NCI-H748 (cell line): ENCODE measurements around the gene ZPR1.
"Not testable (repeated sequence)": the region's sequence is repeated elsewhere in the genome, so short reads cannot be mapped to it uniquely, and the experiment has no call there.

ENCODE experiments used
- DNase-seq: peaks from one replicate; lab custom pipeline; 2025; ENCODE audit not compliant: unreplicated experiment; lab: John Stamatoyannopoulos, UW

Gene ZPR1

DNA sequence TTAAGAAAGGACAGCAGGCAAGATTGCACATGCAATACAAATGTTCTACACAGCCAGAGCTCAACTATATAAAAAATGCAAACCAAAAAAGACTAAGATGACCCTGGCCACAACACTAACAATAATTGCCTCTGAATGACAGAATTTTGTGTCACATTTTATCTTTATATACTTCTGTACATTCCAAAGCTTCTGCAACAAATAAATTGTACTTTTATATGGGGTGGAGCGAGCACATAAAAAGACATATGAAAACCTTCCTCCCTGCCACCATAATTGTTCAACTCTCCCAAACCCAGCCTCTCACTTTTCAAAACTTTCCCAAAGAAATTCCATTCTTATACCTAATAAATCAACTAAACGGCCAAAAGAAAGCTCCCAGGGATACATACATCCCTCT lies 25.7 kb downstream of the ZPR1 start:
- no peak for DNase-seq

DNA sequence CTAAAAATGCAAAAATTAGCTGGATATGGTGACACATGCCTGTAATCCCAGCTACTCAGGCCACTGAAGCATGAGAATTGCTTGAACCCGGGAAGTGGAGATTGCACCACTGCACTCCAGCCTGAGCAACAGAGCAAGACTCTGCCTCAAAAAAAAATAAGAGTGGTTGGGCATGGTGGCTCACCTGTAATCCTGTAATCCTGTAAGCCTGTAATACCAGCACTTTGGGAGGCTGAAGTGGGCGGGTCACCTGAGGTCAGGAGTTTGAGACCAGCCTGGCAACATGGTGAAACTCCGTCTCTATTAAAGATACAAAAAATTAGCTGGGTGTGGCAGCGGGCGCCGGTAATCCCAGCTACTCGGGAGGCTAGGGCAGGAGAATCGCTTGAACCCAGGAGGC lies 31.8 kb downstream of the ZPR1 start:
- DNase-seq = not testable (repeated sequence)

GRCh38 chr11:116750070-116750718 lies 37.6 kb downstream of the ZPR1 start:
- DNase-seq = no peak

GRCh38 chr11:116742104-116742503 lies 45.7 kb downstream of the ZPR1 start:
- DNase-seq = no peak

DNA sequence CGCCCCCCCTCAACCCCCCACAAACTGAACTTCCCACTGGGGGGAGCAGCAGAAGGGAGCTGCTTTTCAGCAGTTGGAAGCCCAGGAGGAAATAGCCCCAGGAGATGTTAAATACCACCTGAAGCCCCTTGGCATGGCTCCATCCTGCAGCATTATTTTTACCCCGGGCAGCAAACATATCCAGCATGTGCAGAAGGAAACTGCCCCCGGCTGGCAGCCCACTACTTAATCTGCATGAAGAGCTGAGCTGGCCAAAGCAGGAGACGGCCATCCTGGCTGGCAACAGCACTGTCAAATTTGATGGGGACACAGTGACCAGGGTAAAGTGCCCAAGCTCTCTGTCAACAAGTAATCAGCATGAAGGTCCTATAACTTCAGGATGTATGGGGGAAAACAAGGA lies 47.1 kb downstream of the ZPR1 start:
- DNase-seq = no peak

- DNase-seq = no peak
Measured at GRCh38 chr11:116738975-116739374, 48.8 kb downstream of the ZPR1 start.

DNA sequence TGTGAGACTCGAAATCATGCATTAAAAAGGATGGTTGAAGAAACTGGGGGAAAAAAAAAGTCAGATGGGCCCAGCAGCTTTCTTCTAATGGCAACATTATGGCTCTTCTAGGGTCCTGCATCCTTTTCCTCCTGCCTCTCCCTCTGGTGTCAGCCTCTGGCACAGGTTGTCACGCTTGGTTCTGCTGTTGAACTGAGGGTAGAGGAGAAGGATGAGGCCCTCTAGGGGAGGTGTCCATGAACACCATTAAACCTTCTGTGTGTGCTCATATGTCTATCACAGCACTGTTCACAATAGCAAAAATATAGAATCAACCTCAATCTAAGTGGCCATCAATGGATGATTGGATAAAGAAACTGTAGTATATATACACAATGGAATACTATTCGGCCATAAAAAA lies 51.1 kb downstream of the ZPR1 start:
- DNase-seq = no peak

DNA sequence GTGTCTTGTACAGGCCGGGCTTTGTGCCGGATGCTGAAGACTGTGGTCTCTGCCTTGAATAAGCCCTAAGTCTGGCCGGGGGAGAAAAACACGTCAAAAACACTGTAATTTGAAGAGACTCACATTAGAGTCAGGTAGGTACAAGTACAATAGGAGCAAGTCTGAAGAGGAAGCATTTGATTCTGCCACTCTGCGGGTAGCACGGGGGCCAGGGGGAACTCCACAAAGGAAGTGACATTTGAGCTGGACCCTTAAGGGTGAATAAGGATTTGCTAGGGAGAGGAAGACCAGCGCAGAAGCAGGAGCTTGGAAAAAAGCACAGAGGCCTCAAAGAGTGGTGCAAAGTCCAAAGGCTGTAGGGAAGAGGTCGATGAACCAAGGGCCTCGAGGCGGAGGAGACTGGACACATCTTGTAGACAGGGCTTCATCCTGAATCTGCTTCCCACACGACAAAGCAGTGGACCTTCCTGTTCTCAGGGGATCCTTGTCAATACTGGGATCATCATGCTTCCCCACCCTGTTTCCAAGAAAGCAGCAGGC lies 53.8 kb downstream of the ZPR1 start:
- no peak for DNase-seq

DNA sequence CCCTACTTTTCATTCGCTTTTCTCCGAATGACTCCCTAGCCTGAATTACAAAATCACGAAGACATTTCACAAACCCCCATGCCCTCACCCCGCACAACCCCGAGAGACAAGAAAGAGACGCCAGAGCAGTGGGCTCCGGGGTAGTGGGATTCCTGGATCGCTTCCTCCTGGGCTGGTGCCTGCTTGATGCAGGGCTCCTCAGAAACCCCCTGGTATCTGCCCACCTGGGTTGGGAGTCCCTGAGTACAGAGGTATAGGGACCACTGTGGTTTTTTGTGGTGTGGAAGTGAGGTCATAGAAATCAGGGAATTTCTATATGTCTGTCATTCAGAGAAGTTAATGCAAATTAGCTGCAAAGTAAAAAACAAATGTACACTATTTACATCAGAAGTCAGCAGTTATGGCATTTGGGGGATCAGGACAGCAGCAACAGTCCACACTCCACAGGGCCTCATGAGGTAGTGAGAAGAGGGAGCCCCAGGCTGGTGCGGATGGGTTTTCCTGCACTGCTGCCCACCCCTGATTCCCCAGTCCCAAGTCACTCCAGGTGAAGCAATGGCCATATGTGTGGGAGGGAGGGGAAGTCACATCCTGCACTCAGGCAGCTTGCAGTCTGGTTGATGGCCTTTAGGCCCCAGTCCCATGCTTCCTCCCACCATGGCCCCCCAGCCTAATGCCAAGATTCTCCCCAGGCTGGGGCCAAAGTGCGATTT lies 54.6 kb downstream of the ZPR1 start:
- DNase-seq = no peak

DNA sequence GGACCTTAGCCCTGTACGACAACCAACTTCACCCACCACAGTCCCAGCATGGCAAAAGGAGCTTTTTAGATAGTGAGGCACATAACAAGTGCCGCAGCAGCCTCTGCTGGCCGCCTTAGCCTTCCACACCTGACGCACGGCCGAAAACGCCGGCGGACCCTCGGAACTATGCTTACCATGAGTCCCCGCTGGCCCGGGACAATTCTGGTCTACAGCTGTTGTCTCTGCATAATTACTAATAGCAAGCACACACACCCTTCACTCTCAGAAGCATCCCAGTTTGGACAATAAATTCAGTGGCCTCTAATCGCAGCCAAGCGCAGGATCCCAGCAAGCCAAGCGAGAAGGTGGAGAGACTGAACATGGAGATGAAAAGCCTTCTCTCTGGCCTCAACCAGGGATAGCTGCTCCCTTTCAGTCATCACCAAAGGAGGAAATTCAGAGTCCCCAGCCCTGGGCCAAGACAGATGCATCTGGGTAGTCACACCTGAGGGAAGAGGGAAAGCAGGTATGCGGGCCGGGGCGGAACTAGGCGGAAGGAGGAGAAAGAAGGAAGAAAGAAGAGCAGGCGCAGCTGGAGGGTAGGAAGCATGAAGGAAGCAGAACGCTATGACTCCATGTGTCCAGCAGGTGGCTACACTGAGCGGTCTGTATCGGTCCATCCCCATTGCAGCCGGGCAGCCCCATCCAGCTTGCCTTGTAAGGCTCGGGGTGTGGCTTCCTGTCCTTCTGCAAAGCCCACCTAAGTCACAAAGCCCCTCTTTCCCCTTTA lies 55.4 kb downstream of the ZPR1 start:
- peak; percentile 51 for DNase-seq

DNA sequence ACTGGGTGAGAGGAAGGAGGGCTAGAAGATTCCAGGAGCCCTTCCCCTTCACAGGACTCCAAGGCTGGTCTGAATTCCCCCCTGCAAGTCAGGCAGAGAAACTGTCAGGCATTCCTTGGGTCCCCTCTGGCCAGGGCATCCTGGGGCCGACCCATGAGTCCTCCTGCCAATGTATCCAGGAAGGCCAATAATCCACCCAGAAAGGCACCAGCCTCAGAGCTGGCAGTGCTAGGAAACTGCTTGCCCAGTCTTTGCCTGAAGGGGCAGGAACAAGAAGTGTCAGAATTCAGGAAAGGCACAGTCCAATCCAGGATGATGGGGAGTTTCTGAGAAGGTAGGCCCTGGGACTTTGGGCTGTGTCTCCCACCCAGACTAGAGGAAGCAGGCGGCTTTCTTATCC lies 56.0 kb downstream of the ZPR1 start:
- no peak for DNase-seq

DNA sequence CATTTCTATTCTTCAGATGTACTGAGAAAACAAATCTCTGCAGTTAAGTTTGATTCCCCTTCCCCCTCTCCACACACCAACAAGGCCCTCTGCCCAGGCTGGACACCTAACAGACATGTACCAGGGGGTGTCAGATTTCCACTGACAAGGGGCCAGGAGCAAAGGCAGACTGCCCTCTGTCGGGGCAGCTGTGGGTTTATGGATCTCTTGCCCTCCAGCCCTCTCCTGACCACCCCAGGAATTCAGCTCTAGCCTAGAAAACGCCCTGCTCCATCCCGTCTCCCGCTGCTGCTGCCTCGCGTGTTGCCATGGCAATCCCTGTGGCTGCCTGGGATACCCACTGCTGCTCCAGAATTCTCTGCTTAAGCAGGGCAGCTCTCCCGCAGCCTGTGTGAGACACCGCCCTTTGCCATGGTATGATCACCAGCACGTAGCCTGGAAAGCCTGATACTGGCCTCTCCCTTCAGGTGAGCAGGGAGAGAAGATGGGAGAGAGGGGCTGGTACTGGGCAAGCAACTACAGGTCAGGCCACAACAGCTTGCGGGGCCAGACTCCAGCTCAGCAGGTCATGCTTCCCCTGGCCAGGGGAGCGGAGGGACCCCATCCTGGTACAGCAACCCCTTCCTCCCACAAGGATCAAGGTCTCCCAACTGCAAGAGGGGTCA lies 56.6 kb downstream of the ZPR1 start:
- peak; percentile 82 for DNase-seq

GRCh38 chr11:116730601-116731000 lies 57.2 kb downstream of the ZPR1 start:
- DNase-seq = no peak

DNA sequence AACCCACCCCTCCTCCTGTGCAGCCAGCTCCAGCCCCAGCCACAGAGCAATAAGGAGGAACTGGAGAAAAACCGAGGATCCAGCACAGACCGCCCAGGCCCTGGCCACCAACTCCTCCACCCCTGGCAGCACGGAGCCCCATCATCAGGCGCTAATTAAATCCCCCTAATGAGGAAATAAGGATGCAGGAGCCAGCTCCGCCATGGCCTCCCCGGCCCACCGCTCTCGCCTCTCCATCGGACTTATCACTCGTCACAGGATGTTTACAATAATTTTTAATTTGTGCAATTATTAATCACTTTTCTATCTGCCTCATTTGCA lies 57.6 kb downstream of the ZPR1 start:
- no peak for DNase-seq

DNA sequence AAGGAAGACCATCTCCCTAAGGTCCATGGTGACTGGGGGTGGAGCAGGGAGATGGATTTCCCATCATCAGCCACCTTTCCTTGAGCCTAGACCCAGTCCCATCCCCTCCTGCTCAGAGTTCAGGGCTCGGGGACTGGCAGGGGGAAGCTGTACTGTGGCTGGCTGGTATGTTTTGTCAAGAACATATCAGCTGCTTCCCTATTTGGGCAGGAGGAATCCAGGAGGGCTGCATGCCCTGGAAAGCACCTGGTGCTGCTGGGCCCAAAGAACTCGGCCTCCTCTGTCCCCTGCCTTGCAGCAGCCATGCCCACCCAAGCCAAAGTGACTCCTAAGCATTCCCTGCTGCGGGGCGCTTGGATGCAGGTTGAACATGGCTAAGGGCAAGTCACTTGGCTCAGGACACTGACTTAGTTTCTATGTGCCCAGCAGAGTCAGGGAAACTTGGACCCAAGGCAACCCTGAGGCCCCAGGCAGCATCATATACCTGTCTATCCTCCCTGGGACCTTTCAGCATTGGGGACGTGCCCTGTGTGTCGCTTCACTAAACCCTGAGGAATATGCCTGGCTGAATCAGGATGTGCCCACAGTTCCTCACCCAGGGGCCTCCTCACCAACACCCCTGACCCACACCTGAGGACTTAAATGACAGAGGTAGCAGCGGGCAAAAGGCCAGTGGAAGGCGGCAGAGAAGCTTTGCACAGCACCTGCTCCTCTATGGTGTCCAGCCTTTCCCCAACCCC lies 58.2 kb downstream of the ZPR1 start:
- DNase-seq = no peak

DNA sequence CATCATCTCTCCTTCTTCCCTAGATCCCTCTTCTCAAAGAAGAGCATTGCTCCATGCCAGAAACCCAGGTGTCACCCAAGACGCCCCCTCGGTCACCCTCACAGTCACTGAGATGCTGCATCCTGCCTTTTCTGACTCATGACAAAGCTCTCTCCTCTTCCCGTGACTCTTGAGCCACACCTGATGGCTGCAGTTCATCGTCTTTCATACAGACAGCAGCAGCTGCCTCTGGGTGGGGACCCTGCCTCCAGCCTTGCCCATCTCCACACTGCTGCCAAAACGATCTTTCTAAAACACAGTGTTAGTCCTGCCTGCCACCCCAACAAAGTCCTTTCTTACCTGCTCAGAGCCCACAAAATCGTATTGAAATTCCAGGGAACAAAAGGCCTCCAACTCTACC lies 59.8 kb downstream of the ZPR1 start:
- no peak for DNase-seq

DNA sequence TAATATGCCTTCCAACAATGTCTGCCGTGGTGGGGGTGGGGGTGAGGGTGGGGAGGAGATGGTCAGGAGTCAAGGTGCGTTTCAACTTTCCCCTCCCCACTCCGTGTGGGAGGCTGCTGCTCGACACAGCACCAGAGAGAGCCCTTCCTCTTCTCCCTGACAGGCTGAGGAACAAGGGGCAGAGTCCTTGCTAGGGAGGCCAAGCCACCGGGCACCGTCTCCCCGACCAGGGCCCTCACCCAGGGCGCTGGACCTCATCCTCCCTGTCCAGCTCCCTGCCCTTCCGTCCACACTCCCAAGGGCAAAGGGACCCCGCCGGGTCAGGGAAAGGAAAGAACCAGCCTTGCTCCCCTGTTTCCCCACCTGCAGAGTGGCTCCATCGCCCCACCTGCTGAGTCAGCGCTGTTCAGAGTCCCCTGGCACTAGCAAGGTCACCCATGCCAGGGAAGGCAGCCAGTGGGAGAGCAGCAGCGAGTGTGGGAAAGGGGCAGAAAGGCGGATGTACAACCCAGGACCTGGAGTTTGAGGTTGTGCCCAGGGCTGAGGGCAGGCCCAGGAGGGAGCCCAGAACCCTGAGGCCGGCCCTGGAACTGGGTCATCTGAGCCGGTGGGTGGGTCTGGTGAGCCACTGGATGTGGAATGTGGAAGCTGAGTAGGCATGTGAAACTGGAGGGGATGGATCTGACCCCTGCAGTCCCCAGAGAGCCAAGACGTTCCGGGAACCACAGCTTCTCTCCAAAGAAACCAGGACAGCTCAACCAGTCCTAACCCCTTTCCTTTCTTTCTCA lies 62.2 kb downstream of the ZPR1 start:
- DNase-seq = no peak

DNA sequence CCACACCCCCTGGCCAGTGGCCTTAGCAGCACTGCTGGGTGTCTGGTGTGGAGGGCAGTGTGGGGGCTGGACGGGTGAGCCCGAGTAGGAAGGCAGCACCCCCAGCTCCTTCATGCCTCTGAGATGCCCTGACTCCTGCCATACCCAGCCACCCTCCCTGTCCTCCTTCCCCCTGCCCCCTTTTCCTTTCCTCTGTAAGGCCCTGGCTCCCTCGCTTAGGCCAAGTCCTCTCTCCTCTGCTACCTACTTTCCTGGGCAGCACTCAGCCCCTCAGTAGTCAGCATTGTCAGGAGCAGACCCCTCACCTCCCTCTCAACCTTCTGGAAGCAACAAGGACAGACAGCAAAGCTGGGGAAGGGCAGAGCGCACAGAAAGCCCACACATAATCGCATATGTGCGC lies 63.0 kb downstream of the ZPR1 start:
- no peak for DNase-seq
